Retina (tissue), 1 donor: ENCODE data around the gene GHRL.
A peak's percentile ranks its signal among the peaks of the same experiment; 100 is the strongest.
"Not testable (repeated sequence)": the region's sequence is repeated elsewhere in the genome, so short reads cannot be mapped to it uniquely, and the experiment has no call there.

Experiments
- DNase-seq: peaks from one replicate; pipeline ENCODE4 v3.0.0-alpha.2; 2016

Gene GHRL

DNA sequence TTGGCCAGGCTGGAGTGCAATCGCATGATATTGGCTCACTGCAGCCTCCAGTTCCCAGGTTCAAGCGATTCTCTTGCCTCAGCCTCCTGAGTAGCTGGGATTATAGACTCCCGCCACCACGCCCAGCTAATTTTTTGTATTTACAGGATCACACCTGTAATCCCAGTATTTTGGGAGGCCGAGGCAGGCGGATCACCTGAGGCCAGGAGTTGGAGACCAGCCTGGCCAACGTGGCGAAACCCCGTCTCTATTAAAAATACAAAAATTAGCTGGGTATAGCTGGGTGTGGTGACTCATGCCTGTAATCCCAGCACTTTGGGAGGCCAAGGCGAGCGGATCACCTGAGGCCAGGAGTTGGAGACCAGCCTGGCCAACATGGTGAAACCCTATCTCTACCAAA, 20.3 kb downstream of the GHRL start:
- not testable (repeated sequence) for DNase-seq

DNA sequence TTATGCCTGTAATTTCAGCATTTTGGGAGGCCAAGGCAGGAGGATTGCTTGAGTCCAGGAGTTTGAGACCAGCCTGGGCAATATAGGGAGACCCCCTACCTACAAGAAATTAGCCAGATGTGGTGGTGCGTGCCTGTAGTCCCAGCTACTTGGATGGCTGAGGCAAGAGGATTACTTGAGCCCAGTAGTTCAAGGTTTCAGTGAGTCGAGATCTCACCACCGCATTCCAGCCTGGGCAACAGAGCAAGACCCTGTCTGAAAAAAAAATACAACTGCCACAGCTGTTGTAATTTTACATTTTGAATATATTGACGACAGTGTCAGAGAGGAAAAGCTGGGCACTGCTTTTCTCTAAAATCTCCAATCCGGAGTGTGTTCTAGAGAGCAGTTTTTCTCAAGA, 23.3 kb downstream of the GHRL start:
- no peak for DNase-seq

DNA sequence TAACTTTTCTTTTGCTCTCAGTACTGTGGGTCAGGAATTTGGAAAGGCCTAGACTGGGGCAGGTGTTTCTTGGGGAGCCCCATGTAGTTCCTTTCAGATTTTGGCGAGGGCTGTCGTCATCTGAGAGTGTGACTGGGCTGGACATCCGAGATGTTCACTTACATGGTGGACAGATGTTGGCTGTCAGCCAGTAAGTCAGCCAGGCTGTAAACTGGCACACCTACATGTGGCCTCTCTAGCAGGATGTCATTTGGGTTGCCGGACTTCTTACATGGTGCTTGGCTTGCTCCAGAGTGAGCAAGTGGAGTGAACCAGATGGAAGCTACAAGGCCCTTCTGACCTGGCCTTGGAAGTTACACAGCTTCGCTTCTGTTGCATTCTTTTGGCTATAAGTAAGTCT, 23.8 kb downstream of the GHRL start:
- DNase-seq = no peak

DNA sequence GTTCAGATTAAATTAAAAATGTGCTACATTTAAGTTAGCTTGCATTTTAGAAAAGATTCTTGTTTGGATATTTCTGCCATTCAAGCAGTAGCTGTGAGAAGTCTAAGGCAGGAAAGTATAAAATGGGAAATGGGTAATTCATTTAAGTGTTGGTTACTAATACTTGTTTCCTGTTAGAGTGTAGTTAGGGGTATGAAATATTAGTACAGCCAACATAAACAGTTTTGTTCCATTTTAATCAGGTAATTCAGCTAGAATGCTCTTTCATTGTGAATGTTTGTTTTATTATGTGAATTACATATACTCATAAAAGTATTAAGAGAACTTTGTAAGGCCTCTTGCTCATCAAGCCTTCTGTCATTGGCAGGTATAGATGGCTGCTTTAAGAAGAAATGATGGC, 24.6 kb downstream of the GHRL start:
- no peak for DNase-seq

DNA sequence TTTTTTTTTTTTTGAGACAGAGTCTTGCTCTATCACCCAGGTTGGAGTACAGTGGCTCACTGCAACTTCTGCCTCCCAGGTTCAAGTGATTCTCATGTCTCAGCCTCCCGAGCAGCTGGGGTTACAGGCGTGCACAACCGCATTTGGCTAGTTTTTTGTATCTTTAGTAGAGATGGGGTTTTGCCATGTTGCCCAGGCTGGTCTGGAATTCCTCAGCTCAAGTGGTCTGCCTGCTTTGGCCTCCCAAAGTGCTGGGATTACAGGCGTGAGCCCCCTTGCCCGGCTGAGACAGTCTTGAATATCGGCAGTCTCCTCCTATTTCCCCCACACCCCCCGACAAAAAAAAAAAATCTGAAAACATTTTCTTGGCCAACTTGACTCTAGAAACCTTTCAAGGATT, 25.8 kb downstream of the GHRL start:
- DNase-seq = not testable (repeated sequence)

DNA sequence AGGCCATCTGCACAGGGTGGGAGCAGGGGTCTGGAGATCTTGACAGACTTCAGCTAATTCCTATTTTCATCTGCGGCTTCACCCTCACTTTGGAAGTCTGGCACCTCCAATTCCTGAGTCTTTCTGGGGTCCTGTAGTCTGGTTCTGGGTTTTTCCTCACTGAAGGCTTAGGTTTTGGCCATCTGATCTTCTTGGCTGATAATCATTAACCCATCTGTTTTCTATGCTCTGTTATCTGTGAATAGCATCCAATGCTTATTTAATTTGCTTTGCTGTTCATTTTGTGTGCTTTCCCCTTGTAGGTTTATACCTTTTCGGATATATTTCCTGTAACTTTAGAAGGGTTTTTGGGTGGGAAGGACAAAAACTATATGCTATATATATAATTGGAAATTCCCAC, 26.9 kb downstream of the GHRL start:
- DNase-seq = no peak

- DNase-seq = peak; percentile 48
These were observed 28.9 kb downstream of the GHRL start for GRCh38 chr3:10263646-10264363.

GRCh38 chr3:10262027-10262426, 30.7 kb downstream of the GHRL start:
- no peak for DNase-seq

GRCh38 chr3:10260211-10260701, 32.5 kb downstream of the GHRL start:
- no peak for DNase-seq

DNA sequence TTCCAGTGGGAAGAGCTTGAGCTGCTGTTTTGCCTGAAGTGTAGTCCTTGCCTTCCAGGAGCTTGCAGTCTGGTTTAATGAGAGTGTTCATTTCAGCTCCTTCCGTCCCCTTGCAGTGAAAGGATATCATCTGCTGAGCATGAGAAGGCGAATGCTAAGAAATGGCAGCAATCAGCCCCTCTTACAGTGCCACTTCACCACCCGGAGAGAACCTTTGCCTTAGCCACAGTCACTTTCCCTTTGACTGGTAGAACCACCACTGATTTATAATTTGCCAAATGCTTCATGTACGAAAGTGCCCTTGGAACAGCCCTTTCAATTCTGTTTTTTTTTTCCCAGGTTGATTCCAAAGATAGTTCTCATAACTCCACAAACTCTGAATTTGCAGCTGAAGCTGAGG, 32.9 kb downstream of the GHRL start:
- DNase-seq = no peak

- no peak for DNase-seq
These were observed 33.7 kb downstream of the GHRL start for GRCh38 chr3:10259036-10259435.

GRCh38 chr3:10255835-10256234, 36.9 kb downstream of the GHRL start:
- no peak for DNase-seq

- DNase-seq = no peak
These were observed 39.0 kb downstream of the GHRL start for GRCh38 chr3:10253731-10254130.

- no peak for DNase-seq
These were observed 41.7 kb downstream of the GHRL start for GRCh38 chr3:10251006-10251405.

- no peak for DNase-seq
These were observed 42.9 kb downstream of the GHRL start for GRCh38 chr3:10249833-10250232.

DNA sequence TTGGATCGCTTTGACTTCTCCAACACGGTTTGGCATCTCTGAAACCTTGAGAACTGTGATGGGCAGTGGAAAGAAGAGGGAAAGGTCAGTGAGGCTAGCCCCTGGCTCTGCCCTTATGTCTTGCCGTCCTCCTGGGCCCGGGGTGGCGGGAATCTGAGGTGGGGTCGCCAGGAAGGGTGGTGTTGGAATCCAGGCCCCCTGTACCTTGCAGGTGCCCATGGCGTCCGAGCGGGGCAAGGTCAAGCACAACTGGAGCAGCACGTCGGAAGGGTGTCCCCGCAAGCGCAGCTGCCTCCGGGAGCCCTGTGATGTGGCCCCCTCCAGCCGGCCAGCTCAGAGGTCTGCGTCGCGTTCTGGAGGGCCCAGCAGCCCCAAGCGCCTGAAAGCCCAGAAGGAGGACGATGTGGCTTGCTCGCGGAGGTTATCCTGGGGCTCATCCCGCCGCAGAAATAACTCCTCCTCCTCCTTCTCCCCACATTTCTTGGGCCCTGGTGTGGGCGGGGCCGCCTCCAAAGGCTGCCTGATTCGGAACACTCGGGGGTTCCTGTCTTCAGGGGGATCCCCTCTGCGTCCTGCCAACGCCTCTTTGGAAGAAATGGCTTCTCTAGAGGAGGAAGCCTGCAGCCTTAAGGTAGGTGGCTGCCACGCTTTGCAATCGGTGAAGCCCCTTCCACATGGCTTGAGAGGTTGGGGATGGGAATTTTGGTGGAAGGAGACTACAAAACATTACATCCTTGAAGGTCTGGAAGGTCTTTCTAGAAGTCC, 43.6 kb downstream of the GHRL start:
- peak; percentile 81 for DNase-seq

GRCh38 chr3:10248184-10248983, 44.4 kb downstream of the GHRL start, which contains the start of gene TATDN2:
TATDN2 (plus strand) TSS chr3:10248459; CDS start chr3:10249201, 742 bp downstream.
- peak; percentile 88 for DNase-seq

DNA sequence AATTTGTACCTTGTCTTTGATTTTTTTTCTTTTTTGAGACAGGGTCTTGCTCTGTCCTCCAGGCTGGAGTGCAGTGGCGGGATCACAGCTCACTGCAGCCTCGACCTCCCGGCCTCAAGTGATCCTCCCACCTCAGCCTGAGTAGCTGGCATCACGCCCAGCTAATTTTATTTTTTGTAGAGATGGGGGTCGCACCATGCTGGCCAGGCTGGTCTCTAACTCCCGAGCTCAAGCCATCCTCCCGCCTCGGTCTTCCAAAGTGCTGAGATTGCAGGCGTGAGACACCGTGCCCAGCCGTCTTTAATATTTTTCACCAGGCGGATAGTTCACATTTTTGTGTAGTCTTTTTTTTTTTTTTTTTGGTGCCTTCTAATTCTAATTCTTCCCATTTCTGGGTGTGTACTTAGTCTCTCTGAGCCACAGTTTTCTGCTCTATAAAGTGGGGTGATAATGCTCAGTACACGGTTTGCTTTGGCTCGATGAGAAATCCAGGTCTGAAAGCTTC, 45.0 kb downstream of the GHRL start:
- no peak for DNase-seq

DNA sequence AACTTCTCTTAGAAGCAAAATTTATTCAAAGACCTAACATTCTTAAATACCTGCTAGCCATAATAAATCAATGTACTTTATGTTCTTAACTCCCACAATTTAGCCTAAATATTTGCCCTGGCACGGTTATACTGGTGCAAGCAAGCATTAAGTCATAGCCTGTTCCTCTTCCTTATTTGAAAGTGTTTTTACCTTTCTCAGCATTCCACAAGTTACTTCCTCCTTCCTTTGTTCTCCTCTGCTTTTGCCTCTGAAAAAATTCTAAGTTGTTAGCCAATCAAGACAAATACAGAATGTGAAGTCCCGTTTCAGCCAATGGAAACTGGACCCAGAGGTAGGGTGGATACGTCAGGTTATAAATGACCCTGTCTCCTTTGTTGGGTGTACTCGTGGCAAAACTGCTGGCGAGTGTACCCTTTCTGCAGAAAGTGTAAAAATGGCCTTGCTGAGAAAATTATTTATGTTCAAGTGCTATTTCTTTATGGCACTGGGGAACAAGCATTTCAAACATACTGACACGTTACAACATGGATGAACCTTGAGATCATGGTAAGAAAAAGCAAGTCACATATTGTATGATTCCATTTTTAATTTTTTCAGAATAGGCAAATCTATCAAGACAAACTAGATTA, 47.5 kb downstream of the GHRL start:
- DNase-seq = no peak

- no peak for DNase-seq
These were observed 48.7 kb downstream of the GHRL start for GRCh38 chr3:10244009-10244408.

GRCh38 chr3:10242182-10243065, 50.3 kb downstream of the GHRL start:
- no peak for DNase-seq

DNA sequence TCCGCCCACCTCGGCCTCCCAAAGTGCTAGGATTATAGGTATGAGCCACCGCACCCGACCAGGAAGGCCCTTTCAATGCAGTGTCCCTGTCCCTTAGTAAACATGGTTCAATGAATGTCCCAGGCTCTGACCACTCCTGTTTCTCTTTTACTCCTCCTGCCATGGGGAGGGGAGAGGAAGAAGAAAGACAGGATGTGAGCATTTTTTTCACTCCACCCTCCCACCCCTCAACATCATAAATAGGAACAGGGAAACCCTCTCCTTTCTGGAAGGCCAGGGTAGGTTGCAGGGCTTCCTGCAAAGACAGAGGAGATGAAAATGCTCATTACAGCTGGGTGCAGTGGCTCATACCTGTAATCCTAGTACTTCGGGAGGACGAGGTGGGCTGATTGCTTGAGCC, 51.9 kb downstream of the GHRL start:
- DNase-seq = no peak
